Vagina (tissue), 2 donors: ENCODE data around the gene KCNA3. TPM values are rescaled to one million over a fixed set of nuclear protein-coding genes. Genes with fewer than 3 reads are reported as not detected.

ENCODE experiments used
- DNase-seq, 2 donors: peaks; one replicate each; pipeline ENCODE4 v3.0.0-alpha.2; 2017; ENCODE audit errors: extremely low spot score in 2 of 2
- H3K27ac ChIP-seq: fragments of 200-600 bp; sonication (generic); one replicate; pipeline ENCODE4 v1.5.1; 2019
- H3K27me3 ChIP-seq: fragments of 200-600 bp; sonication (generic); one replicate; pipeline ENCODE4 v1.5.1; 2019
- H3K36me3 ChIP-seq, 2 donors: fragments of 200-600 bp; sonication (generic); one replicate each; pipeline ENCODE4 v1.5.1; 2017 to 2019
- H3K4me1 ChIP-seq: fragments of 200-600 bp; sonication (generic); one replicate; pipeline ENCODE4 v1.5.1; 2019
- H3K4me3 ChIP-seq, 2 donors: fragments of 200-600 bp; sonication (generic); 1 replicate in 1 of 2; 2 replicates in 1 of 2; pipeline ENCODE4 v1.5.1; 2016 to 2019
- H3K9me3 ChIP-seq: fragments of 200-600 bp; sonication (generic); one replicate; pipeline ENCODE4 v1.5.1; 2019
- CTCF ChIP-seq, 3 experiments: fragments of 450-650 bp in 2 of 3; fragments of 200-600 bp in 1 of 3; sonication (generic) in 1 of 3; IDR thresholded peaks; one replicate each; pipeline ENCODE4 v1.5.1; 2017 to 2019; ENCODE audit warnings: antibody characterized with exemption in 3 of 3, mild to moderate bottlenecking in 2 of 3, moderate library complexity in 2 of 3
- POLR2A ChIP-seq, 2 donors: fragments of 450-650 bp; IDR thresholded peaks; one replicate each; pipeline ENCODE4 v1.6.1; 2017; ENCODE audit warnings: antibody characterized with exemption in 2 of 2, mild to moderate bottlenecking in 2 of 2, moderate library complexity in 2 of 2
- POLR2AphosphoS5 ChIP-seq, 2 donors: sonication (generic); formaldehyde crosslinking; IDR thresholded peaks; one replicate each; pipeline ENCODE4 v1.9.0; 2017; ENCODE audit warnings: antibody characterized with exemption in 2 of 2, mild to moderate bottlenecking in 2 of 2, low read depth in 1 of 2; ENCODE audit not compliant: insufficient read depth in 1 of 2
- intact Hi-C: fragments of 100-400 bp; cut with DNase I; formaldehyde crosslinking; loops from one replicate; pipeline ENCODE4 v1.15.1; 2023
- total RNA-seq: library from RNA; depleted of rRNA; stranded (reverse); fragments of >200 nt; gene quantifications from one replicate; pipeline ENCODE4 v1.2.3, GENCODE V29; 2016

The KCNA3 gene
- total RNA-seq, 1 donor from 2014 or later = 8.1 TPM

- Histone ChIP-seq H3K4me1 (peaks cover 36% of the 10 kb centered on the region), H3K9me3 (no peaks in the 10 kb centered on the region), H3K36me3 (no peaks in the 10 kb centered on the region), H3K27ac (no peak overlapping the region), H3K4me3 (no peak overlapping the region), H3K27me3 (no peaks in the 10 kb centered on the region)
- TF ChIP-seq POLR2AphosphoS5 (IDR thresholded peaks at IDR 0.05; ENCODE audit: insufficient read depth in 1 of 2, low read depth in 1 of 2) = no peak
- no peak for DNase-seq
- intact Hi-C loops = no loop called here
Observed at GRCh38 chr1:110645211-110645610, 29.5 kb downstream of the KCNA3 start.

- Histone ChIP-seq H3K4me3 (no peak overlapping the region), H3K27me3 (no peaks in the 10 kb centered on the region), H3K4me1 (peaks cover 36% of the 10 kb centered on the region), H3K9me3 (no peaks in the 10 kb centered on the region), H3K36me3 (no peaks in the 10 kb centered on the region), H3K27ac (no peak overlapping the region)
- intact Hi-C loops = no loop called here
- no peak for TF ChIP-seq POLR2A (IDR thresholded peaks at IDR 0.05)
- no peak for TF ChIP-seq POLR2AphosphoS5 (IDR thresholded peaks at IDR 0.05; ENCODE audit: insufficient read depth in 1 of 2, low read depth in 1 of 2)
- no peak for TF ChIP-seq CTCF (IDR thresholded peaks at IDR 0.05)
- no peak for DNase-seq
Observed at GRCh38 chr1:110643879-110644472, 30.8 kb downstream of the KCNA3 start.

GRCh38 chr1:110639724-110640386, 34.9 kb downstream of the KCNA3 start:
- no peaks in the 10 kb centered on the region for H3K9me3 ChIP-seq
- intact Hi-C loops = no loop called here
- H3K27ac ChIP-seq = no peak overlapping the region
- no peaks in the 10 kb centered on the region for H3K27me3 ChIP-seq
- no peak for DNase-seq
- H3K4me1 ChIP-seq = peaks cover 11% of the 10 kb centered on the region
- H3K4me3 ChIP-seq = no peak overlapping the region
- TF ChIP-seq POLR2A (IDR thresholded peaks at IDR 0.05) (no peak), POLR2AphosphoS5 (IDR thresholded peaks at IDR 0.05; ENCODE audit: insufficient read depth in 1 of 2, low read depth in 1 of 2) (no peak), CTCF (IDR thresholded peaks at IDR 0.05) (no peak)
- H3K36me3 ChIP-seq = no peaks in the 10 kb centered on the region

- no peaks in the 10 kb centered on the region for H3K27me3 ChIP-seq
- intact Hi-C loops = no loop called here
- H3K9me3 ChIP-seq = no peaks in the 10 kb centered on the region
- no peak for DNase-seq
- H3K4me3 ChIP-seq = no peak overlapping the region
- TF ChIP-seq POLR2A (IDR thresholded peaks at IDR 0.05) (no peak), POLR2AphosphoS5 (IDR thresholded peaks at IDR 0.05; ENCODE audit: insufficient read depth in 1 of 2, low read depth in 1 of 2) (no peak), CTCF (IDR thresholded peaks at IDR 0.05) (no peak)
- peaks cover 20% of the 10 kb centered on the region for H3K4me1 ChIP-seq
- H3K36me3 ChIP-seq = no peaks in the 10 kb centered on the region
- no peak overlapping the region for H3K27ac ChIP-seq
Observed at GRCh38 chr1:110638556-110638955, 36.2 kb downstream of the KCNA3 start.

- H3K27ac ChIP-seq = no peak overlapping the region
- H3K4me3 ChIP-seq = no peak overlapping the region
- intact Hi-C loops = no loop called here
- TF ChIP-seq CTCF (IDR thresholded peaks at IDR 0.05) (no peak), POLR2AphosphoS5 (IDR thresholded peaks at IDR 0.05; ENCODE audit: insufficient read depth in 1 of 2, low read depth in 1 of 2) (no peak)
- peak in 1 of 2 donors; percentile 91 for DNase-seq
- no peaks in the 10 kb centered on the region for H3K9me3 ChIP-seq
- H3K4me1 ChIP-seq = peaks cover 20% of the 10 kb centered on the region
- no peaks in the 10 kb centered on the region for H3K27me3 ChIP-seq
- H3K36me3 ChIP-seq = no peaks in the 10 kb centered on the region
Observed at GRCh38 chr1:110638058-110638457, 36.7 kb downstream of the KCNA3 start.
